HG02798 (cell line): Measurements from ENCODE around the gene FXYD1.
"Not testable (repeated sequence)": the region's sequence is repeated elsewhere in the genome, so short reads cannot be mapped to it uniquely, and the experiment has no call there.

Source experiments
- ATAC-seq: cut with Tn5 transposase; IDR thresholded peaks from one replicate; pipeline ENCODE4 v1.9.1; 2021; ENCODE audit warnings: mild to moderate bottlenecking; ENCODE audit not compliant: unreplicated experiment, poor library complexity

FXYD1 gene

DNA sequence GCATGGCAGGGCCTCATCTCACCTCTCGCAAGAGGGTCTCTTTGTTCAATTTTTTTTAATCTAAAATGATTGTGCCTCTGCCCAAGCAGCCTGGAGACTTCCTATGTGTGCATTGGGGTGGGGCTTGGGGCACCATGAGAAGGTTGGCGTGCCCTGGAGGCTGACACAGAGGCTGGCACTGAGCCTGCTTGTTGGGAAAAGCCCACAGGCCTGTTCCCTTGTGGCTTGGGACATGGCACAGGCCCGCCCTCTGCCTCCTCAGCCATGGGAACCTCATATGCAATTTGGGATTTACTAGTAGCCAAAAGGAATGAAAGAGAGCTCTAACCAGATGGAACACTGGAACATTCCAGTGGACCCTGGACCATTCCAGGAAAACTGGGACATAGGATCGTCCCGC lies 15.1 kb upstream of the FXYD1 start:
- no peak for ATAC-seq

DNA sequence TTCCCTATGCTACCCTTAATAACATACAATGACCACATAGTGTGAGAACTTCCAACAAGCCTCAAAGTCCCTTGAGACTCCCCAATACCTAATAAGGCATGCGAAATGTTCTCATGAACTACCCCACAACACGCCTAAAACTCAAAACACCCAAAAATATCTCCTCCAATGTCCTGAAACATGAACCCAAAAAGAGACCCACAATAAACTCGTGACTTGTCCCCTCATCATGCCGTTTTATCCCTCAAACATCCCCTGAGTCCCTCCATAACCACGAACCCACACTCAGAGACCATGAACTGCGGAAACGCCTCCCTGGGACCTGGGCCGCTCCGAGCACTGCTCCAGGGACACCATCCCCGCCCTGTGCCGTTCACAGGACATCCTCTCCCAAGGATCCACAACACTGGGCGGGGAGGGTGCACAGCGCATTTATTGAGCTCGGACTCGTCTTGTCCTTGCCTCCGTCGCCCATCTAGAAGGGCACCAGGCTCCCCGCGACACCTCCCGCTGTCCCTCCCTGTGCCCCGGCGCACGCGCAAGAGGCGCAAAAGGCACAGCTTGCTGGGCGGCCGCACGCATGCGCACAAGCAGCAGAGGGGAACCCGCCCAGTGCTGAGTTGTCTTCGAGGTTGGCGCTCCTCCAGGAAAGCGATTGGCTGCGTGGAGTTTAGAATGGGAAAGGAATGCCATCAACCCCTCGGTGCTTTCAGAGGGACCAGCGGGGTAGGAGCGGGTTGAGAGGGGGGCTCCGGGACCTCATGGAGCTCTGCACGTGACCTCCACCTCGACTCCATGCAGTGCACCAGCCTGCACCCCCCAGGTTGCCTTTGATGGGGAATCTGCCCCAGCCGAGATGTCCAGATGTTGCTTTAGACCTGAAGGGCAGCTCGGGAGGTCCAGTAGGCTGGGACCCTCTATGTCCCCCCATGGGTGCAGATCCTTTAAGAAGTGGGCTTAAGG lies 14.2 kb upstream of the FXYD1 start:
- ATAC-seq = peak; percentile 88

DNA sequence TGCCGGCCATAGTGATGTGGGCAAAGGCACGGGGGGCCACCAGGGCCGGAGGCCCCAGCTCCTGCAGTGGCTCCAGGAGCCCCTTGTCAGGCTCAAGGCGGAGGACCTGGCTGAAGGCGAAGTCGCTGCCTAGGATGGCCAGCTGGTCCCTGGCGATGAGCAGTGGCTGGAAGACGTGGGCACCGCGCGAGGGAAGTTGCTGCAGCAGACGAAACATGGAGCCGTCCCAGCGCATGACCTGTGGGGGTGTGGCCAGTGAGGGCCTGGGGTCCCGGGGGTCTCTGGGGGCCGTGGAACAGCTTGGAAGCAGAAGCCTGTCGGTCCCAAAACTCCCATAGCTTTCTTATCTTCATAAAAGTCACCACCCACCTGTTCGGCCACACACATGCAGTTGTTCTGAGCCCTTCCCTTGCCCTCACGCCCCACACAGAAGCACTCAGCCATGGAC lies 13.3 kb upstream of the FXYD1 start:
- no peak for ATAC-seq

DNA sequence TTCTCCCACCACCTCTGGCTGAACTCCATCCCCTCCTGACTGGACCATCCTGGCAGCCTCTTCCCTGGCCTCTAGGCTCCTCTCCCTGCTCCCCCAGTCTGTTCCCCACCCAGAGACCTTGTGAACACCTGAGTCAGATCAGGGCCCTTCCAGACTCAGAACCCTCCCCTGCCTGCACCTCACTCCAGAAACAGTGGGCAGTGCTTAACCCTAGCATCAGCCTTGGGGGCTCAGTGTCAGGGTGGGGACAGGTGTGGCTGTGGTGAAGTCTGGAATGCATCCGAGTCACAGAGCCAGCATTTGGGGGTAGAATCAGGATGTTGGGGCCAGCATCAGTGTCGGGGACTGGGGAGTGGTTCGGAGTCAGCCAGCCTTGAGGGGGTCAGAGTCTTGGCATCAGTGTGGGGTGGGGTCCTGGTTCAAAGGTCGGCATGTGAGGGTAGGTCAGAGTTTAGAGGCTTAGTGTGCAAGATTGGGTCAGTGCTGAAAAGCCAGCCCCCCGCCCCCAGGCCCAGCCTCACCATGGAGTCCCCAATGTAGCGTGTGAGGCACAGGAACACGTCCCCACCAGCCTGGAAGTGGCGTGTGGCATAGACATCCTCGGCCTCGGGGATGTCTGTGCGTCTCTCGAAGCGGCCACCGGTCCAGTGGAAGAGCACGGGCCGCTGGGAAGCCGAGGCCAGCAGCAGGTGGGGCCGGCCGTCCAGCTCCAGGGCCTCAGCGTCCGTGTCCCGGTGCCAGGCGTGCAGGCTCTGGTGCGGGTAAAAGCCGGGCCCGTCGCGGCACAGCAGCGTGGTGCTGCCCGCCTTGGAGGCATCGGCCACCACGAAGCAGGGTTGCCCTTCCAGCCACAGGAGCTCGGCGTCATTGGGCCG lies 12.6 kb upstream of the FXYD1 start:
- ATAC-seq = no peak

DNA sequence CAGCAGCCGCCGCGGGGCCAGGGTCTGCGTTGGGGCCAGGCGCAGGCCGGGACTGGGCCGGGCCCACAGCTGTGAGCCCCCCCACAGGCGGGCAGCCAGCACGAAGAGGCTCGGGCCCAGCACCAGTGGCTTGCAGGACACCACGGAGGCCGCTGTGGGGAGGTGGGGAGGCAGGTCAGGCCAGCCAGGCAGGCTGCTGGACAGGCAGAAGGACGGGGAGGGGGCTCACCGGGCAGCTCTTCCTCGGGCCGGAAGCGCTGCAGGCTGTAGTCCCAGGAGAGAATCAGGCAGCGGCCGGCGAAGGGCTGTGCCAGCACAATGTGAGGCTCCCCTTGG lies 12.0 kb upstream of the FXYD1 start:
- ATAC-seq = no peak

DNA sequence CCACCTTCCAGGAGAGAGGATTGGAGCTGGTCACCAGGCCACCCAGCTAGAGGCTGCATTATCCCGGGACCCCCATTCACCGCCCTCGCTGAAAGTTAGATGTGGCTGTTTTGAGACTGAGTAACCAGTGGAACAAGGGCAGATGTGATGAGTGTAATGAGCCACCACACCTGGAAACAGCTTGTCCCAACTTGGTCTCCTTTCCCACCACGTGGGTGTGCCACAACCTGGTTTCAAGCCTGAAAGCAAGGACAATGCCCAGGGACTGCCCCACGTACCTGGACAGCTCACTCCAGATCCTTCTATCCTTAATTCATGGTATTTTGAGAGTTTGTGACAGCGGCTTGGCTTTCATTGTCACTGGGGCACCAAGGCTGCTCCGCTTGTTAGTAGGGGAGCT lies 10.8 kb upstream of the FXYD1 start:
- no peak for ATAC-seq

DNA sequence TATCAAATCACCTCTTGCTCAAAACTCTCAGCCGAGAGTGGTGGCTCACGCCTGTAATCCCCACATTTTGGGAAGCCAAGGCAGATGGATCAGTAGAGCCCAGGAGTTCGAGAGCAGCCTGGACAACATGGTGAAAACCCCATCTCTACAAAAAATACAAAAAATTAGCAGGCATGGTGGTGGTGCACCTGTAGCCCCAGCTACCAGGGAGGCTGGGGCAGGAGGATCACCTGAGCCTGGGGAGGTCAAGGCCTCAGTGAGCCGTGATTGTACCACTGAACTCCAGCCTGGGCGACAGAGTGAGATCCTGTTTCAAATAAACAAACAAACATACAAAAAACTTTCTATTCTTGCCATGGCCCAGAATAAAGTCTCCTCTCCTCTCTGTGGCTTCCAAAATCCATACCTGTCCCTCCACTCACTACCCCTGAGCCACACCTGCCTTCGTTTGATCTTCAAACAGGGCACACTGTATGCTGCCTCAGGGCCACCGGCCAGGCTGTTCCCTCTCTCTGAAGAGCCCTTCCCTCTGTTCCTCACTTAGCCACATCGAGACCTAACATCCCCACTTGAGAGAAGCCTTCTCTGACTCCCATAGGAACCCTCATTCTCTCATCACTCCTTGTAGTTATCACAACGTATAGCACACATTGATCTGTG lies 10.1 kb upstream of the FXYD1 start:
- no peak for ATAC-seq

DNA sequence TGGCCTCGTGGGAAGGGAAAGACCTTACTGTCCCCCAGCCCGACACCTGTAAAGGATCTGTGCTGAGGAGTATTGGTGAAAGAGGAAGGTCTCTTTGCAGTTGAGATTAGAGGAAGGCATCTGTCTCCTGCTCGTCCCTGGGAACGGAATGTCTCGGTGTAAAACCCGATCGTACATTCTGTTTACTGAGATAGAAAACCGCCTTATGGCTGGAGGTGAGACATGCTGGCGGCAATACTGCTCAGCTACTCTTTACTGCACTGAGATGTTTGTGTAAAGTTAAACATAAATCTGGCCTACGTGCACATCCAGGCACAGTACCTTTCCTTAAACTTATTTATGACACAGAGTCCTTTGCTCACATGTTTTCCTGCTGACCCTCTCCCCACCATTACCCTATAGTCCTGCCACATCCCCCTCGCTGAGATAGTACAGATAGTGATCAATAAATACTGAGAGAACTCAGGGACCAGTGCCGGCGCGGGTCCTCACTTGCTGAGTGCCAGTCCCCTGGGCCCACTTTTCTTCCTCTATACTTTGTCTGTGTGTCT lies 8.8 kb upstream of the FXYD1 start:
- not testable (repeated sequence) for ATAC-seq

DNA sequence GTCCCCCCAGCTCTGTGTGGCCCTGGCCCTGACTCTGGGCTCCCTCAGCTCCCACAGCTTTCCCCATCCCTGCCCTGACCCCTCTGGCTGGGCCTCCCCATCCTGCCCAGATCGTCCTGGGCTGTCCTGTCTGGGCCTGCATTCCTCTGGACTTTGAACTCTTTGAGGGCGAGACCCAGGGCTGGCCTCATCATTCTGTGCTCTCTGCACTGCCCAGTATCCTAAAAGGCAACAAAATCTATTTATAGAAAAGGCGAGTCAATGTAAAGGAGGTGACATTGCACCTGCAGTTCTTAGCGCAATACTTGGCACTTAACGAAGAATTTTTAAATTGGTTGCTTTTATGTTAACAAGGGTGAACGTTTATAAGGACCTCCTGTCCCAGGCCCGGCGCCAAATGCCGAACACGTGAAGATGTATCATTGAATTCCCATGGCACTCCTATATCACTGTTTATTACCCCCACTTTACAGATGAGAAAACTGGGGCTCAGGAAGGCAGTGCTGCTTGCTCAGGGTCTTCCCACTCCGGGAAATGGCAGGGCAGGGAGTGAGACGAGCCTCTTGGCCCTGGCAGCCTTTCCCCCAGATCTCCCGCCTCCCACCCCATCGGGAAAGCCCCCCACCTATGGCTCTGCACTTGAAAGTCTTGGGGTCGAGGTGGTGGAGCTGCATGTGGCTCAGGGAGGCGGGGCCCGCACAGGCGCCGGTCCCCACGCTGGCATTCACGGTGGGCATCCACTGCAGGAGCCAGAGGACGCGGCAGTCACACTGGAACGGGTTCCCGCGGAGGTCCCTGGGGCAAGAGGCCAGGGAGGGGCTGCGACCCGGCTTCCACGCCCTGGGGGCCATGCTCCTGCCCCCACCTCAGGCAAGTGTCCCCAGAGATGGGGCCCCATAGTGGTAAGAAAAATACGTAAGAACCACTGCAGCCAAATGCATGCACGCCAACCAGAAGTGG lies 7.6 kb upstream of the FXYD1 start:
- ATAC-seq = no peak

DNA sequence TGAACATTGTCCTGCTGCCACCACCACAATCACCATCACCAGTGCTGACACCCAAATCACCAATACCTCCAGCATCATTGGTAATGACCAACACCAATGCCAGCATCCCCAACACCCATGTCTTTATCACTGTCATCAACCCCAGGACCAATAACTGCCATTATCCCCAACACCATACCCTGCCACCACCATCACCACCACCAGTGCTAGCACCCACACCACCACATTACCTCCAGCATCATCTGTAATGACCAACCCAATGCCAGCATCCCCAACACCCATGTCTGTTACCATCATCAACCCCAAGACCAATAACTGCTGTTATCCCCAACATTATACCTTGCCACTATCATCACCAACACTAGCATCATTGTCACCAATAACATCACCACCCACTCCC lies 6.4 kb upstream of the FXYD1 start:
- ATAC-seq = no peak

DNA sequence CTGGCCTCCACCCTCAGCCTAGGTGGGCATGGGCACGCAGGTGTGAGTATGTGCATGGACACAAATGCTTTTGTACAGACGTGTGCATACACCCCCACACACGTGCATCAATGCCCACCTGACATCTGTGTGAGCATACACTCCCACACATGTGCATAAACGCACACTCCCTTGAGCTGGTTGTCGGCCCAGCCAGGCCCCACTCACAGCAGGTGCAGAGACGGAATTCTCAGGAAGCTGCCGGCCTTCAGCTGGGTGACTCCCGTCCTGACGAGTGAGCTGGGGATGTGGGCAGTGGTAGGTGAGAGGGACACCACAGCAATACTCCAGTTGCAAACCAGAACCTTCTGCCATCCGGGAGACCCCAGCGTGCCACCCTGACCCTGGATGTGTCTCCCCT lies 4.8 kb upstream of the FXYD1 start:
- ATAC-seq = no peak

DNA sequence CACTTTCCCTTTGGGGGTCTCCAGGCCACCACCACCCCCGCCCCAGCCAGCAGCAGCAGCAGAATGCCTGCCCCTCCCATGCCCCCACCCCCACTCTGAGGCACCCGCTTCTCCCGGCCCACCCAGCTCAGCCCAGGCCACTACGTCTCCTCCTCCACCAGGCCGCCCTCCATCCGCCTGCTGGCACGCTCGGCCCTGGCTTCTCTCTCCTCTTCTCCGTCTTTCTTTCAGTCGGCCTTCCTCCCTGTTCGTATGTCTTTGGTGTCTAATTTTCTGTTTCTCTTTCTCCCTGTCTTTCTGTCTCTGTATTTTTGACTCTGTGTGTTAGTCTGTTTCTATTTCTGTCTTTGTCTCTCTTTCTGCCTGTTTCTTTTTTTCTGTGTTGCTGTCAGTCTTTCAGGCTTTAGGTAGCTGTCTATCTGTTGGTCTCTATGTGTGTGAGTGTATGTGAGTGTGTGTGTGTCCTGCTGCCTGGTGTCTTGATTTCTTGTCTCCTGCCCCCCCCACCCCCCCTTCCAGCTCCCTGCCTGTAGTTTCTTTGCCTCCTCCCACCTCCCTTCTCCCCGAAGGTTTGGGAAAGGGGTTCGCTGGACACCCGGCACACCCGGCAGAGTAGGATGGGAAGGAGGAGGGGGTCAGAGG lies 3.9 kb upstream of the FXYD1 start, which contains the start of gene LGI4:
Gene LGI4 (minus strand): TSS at position 459 of the 642 bp plus-strand sequence. CDS start 379 bp downstream, at position 80.
- no peak for ATAC-seq

DNA sequence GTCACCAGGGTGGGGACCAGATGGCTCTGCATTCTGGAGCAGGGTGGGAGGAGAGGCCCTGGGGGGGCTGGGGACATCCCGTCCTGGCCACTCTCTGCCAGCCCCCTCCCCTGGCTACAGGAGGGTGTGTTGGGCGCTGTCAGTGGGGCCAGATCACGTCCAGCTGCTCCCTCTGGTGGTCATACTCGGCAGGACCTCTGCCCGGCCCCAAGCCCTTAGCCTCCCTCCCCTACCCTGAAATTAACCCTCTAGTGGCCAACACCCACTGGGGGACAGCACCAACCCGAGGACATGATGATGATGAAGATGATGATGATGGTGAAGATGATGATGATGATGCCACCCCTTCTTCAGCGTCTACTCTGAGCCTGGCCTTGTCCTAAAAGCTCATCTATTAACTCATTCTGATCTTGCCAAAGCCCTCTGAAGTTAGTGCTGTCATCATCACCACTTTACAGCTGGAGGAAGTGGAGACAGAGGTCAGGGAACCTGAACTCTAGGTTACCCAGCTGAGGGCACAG lies 3.2 kb upstream of the FXYD1 start:
- ATAC-seq = no peak

DNA sequence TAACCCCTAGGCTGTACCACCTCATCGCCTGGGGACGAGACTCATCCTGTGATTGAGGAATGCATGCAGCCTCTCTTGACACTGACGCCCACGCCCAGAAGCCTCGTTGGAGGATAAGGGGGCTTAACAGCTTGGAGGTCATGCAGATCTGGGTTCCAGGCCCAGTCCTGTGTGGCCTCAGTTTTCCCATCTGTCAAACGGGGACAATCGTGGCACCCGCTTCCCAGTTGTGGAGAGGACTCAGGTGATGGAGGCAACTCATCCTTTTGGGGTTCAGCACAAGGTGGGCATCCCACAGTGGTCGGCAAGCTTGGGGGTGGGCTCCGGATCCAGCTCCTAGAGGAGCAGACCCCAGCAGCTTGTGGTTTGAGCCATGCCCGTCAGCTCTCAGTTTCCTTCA lies 2.4 kb upstream of the FXYD1 start:
- ATAC-seq = no peak

DNA sequence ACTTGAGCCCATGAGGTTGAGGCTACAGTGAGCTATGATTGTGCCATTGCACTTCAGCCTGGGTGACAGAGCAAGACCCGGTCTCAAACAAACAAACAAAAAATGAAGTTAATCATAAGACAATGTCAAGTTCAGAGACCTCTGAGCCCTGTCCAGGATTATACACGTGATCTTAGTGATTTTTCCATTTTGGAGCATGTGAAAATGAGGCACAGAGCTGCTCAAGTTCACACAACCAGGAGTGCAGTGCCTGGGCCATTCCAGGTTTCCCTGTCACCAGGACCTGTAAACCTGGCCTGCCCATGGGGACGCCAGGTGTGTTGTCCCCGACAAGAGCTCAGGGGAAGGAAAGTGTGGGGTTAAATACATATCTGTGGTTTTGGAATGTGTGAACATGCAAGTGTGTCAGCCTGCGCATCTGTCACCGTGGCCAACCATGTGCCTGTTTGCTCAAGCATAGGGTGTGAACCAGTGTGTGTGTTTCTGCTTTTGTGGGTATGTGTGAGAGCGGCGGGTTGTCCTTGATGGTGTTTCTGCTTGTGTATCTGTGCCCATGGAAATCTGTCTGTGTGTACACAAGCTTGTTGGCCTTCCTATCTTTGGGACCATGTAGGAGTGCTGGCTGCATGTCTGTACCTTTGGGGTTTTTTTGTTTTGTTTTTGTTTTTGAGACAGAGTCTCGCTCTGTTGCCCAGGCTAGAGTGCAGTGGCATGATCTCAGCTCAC lies 1.5 kb upstream of the FXYD1 start:
- ATAC-seq = no peak

DNA sequence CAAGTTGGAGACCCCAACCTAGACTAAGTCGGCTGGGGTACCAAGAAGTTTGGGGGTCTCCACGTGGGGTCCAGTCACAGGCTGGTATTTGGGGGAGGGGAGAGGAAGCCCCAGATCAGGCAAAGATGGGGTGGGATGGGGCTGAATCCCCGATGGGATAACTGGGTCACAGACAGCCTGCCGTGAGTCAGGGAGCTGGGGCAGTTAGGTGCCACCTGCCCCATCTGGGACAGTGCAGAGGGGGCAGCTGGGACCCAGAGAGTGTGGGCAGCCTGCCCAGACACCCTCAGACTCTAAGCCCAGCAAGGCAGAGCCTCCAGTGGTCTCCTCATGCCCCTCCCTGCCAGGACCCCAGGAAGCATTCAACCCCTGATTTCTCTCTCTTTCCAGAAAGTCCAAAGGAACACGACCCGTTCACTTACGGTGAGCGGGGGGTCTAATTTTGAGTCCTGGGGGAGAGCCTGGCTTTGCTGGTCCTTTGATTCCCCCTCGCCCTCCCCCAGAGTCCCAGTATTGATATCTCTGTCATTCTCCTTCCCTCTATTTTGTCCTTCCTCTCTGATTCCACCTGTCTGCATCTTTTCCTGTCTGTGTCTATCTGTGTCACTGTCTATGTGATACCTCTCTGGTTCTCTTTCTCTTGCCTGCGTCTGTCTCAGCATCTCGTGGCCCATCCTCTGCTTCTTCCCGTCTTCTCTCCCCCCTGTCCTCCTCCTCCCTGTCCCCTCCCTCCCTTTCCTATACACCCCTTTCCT lies 1.8 kb downstream of the FXYD1 start:
- ATAC-seq = no peak
